Measurements from ENCODE around the gene ZNF486.
"Not testable (repeated sequence)": the region's sequence is repeated elsewhere in the genome, so short reads cannot be mapped to it uniquely, and the experiment has no call there.

Gene ZNF486

GRCh38 chr19:20167020-20167644, at the start of gene ZNF486:
ZNF486 (plus strand) TSS chr19:20167214; CDS start chr19:20167331, 117 bp downstream.
- DNase-seq, result peak; percentile 94 to 96

GRCh38 chr19:20118064-20118839, 48.8 kb upstream of the ZNF486 start:
- not testable (repeated sequence) for DNase-seq

GRCh38 chr19:20124879-20125278, 42.1 kb upstream of the ZNF486 start:
- no peak for DNase-seq

GRCh38 chr19:20132933-20133332, 34.1 kb upstream of the ZNF486 start:
- DNase-seq, result not testable (repeated sequence)

GRCh38 chr19:20137714-20138113, 29.3 kb upstream of the ZNF486 start:
- not testable (repeated sequence) for DNase-seq

GRCh38 chr19:20151617-20152145, 15.3 kb upstream of the ZNF486 start:
- no peak for DNase-seq

- DNase-seq, result not testable (repeated sequence)
Measured at GRCh38 chr19:20152506-20152905, 14.5 kb upstream of the ZNF486 start.

GRCh38 chr19:20153281-20153680, 13.7 kb upstream of the ZNF486 start:
- no peak for DNase-seq

GRCh38 chr19:20154636-20155035, 12.4 kb upstream of the ZNF486 start:
- DNase-seq, result no peak

GRCh38 chr19:20162821-20163220, 4.2 kb upstream of the ZNF486 start:
- peak; percentile 30 to 36 for DNase-seq

- no peak for DNase-seq
Measured at GRCh38 chr19:20164456-20164855, 2.6 kb upstream of the ZNF486 start.

GRCh38 chr19:20165971-20166592, 932 bp upstream of the ZNF486 start:
- DNase-seq, result no peak

- DNase-seq, result no peak
Measured at GRCh38 chr19:20167651-20168122, 673 bp downstream of the ZNF486 start.

GRCh38 chr19:20171285-20171684, 4.3 kb downstream of the ZNF486 start:
- no peak for DNase-seq

GRCh38 chr19:20175848-20176247, 8.8 kb downstream of the ZNF486 start:
- not testable (repeated sequence) for DNase-seq

GRCh38 chr19:20179956-20180355, 12.9 kb downstream of the ZNF486 start:
- not testable (repeated sequence) for DNase-seq

GRCh38 chr19:20182222-20182785, 15.3 kb downstream of the ZNF486 start:
- DNase-seq, result no peak

GRCh38 chr19:20186174-20186573, 19.2 kb downstream of the ZNF486 start:
- no peak for DNase-seq

GRCh38 chr19:20197747-20198146, 30.7 kb downstream of the ZNF486 start:
- DNase-seq, result no peak

GRCh38 chr19:20209051-20209450, 42.0 kb downstream of the ZNF486 start:
- no peak for DNase-seq

GRCh38 chr19:20214366-20214765, 47.4 kb downstream of the ZNF486 start:
- DNase-seq, result not testable (repeated sequence)

GRCh38 chr19:20221605-20222004, 54.6 kb downstream of the ZNF486 start:
- DNase-seq, result not testable (repeated sequence)

GRCh38 chr19:20233105-20233504, 66.1 kb downstream of the ZNF486 start:
- no peak for DNase-seq

Data from CD4-positive, alpha-beta T cell treated with Interferon alpha-2 for 1 hour (primary cell).